NCI-H69 (cell line): ENCODE measurements around the gene CHST6.
"Not testable (repeated sequence)": the region's sequence is repeated elsewhere in the genome, so short reads cannot be mapped to it uniquely, and the experiment has no call there.

Experiments
- DNase-seq: peaks from one replicate; lab custom pipeline; 2025; lab: John Stamatoyannopoulos, UW

Gene CHST6

DNA sequence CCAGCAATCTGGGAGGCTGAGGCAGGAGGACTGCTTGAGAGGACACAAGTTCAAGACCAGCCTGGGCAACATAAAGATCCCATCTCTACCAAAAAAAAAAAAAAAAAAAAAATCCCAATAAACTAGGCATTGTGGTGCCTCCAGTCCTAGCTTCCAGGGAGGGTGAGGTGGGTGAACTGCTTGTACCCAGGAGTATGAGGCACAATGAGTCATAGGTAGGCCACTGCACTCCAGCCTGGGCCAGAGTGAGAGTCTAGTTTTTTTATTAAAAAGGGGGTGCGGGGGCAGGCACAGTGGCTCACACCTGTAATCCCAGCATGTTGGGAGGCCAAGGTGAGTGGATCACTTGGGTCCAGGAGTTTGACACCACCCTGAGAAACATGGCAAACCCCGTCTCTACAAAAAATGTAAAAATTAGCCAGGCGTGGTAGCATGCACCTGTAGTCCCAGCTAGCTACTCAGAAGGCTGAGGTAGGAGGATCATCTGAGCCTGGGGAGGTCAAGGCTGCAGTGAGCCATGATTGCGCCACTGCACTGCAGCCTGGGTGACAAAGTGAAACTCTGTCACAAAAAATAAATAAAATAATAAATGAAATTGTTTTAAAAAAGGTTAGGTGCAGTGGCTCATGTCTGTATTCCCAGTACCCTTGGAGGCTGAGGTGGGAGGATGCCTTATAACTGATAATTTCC lies 7.8 kb upstream of the CHST6 start:
- no peak for DNase-seq

- DNase-seq, result not testable (repeated sequence)
These were observed 6.6 kb upstream of the CHST6 start for GRCh38 chr16:75501820-75502219.

- DNase-seq, result no peak
These were observed 6.1 kb upstream of the CHST6 start for GRCh38 chr16:75501359-75501758.

DNA sequence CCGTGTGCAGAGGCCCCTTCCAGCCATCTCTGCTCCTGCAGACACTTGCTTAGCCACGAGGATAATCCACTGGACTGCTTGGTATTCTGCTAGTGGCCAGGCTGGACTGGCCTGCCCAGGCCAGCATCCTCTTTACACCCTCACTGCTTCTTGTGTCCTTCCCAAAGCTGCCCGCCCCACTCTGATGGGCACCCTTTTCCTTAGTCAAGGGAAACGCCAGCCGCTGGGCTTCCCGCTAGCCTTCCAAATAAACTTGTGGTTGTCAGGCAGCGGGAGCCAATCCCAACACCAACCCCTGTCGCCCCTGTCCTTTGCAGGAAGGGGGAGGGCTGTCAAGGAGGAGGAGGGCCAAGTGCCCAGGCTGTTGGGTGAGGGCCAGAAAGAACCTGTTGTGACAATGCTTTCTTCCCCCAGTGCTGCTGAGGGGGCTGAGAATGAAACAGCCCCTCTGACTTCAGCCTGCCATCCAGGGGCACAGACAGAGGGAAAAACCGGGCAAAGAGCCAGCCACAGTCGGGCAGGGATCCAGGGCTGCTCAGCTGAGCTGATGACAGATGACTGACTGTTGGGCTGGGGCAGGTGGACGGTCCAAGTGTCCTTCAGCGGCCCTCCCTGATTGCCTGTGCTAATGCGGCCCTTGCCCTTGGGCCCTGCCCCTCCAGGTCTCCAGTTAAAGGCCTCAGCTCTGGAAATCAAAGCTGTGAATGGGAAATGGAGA lies 3.5 kb upstream of the CHST6 start:
- not testable (repeated sequence) for DNase-seq

DNA sequence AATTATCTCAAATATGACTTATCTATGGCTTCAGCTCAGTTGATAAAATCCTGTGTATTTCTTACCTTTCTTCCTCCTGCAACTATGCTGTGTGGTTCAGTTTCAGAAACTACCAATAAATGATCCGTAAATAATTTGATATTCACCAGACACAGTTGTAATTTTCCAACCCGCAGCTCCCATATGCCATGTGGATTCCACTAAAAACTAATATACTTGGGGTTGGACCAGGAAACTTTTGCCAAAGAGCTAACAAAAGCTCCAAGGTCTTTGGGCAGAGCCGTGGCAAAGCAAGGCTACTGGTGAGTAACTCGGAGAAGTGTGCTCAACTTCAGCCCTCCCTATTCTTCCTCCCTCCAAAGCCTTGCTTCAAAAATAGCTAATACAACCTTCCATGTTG lies 2.3 kb upstream of the CHST6 start:
- DNase-seq, result peak; percentile 3

DNA sequence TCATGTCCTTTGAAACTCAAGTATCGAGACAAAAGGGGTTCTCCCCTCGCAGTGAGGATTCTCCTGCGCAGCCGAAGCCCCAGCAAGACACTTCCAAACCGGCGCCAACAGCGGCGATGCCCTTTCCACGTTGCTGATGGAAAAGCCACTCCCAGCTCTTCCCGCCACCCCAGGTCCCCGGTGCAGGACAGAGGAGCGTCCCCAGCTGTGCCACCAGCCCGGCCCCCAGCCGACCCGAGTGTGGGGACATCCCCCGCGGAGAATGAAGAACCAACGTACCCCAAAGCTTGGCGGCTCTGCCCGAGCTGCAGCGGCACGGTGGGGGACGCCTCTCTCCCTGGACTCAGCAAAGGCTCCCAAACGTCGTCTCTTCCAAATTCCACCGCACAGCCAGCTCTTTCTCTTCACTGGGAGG lies 573 bp downstream of the CHST6 start:
- peak; percentile 10 for DNase-seq

DNA sequence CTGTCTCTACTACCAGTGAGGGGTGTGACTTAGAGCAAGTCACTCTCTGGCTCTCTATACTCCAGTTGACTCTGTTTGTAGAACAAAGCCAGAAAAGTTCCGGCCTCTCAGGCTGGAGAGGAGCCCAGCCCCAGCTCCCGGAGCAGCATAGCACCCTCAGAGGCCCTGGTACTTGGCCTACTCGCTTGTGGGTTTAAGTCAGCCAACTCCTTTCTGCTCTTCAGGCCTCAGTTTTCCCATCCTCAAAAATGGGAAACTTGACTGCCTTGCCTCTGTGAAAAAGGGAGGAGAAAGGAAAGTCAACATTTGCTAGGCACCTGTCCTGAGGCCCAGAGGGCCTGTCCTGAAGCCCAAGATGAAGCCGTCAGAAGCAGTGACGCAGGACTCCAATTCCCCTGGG lies 1.1 kb downstream of the CHST6 start:
- DNase-seq, result no peak

DNA sequence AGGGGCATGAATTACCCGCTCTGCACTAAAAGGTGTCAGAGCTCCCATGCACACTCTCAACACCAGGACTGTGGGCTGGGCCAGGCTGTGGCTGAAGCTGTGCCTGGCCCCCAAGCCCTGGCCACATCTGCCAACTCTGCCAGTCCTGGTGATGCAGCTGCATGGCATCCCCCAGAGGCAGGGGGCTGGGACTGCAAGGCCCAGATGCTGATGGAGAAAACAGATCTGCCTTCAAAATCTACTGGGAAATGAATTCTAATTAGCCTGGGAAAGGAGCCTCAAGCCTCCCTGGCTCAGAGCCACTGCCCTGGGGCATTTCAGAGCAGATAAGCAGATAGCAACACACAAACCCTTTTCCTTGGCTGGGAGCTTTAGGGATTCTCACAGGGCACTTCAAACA lies 3.4 kb downstream of the CHST6 start:
- DNase-seq, result peak; percentile 75

GRCh38 chr16:75488322-75488721 lies 6.9 kb downstream of the CHST6 start:
- DNase-seq, result no peak

DNA sequence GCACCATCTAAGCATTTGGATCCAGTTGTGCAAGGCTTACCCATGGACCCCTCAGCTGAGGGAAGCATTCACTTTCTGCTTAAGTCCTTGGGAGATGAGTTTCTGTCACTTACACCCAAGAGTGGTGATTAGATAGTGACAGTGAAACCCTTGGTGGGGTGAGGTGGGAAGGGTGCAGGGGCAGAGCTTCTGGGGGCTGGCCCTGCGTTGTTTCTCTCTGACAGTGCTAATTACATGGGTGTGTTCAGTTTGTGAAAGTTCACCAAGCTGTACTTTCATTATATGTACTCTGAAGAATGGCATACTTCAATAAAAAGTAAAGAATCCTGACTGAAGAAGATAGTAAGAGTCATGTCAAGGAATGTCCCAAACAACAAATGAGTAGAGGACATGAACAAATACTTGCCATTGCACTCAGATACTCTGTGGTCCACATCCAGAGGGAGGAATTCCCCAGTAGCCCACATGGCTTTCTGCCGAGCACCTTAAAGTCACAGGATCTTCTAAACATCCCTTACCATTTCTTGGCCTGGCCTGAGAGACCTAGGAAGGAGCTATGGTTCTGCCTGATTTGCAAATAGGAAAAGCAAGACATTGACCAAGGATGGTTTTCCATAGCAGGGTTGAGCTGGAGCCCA lies 8.4 kb downstream of the CHST6 start:
- DNase-seq, result no peak

DNA sequence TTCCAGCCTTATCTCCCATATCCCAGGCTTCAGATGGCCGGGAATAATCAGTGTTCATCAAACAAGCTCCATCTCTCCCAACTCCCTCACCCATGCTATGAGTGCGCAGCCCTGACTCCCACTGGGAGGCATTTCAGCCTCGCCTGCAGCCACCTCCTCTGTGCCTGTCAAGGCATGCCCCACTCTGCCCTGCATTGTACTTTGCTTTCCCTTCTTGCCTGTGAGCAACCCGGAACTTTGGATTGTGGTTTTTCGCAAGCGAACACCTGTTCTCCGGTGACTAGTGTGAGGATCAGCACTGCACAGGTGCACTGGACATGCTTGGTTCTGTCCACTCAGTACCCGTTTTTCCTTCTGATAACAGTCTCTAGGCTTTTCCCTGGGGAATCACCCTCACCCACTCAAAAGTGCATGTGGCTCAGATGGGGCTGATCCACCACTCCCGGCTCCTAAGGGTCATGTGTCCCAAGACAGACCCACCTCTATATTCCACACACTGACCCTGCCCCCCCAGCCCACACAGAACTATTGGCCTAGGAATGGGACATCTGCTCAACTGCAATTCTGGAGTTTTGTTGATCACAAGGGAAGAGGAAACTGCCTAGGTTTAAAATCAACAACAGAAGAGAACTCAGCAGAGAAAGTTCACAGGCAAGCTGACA lies 9.1 kb downstream of the CHST6 start:
- DNase-seq, result peak; percentile 73

DNA sequence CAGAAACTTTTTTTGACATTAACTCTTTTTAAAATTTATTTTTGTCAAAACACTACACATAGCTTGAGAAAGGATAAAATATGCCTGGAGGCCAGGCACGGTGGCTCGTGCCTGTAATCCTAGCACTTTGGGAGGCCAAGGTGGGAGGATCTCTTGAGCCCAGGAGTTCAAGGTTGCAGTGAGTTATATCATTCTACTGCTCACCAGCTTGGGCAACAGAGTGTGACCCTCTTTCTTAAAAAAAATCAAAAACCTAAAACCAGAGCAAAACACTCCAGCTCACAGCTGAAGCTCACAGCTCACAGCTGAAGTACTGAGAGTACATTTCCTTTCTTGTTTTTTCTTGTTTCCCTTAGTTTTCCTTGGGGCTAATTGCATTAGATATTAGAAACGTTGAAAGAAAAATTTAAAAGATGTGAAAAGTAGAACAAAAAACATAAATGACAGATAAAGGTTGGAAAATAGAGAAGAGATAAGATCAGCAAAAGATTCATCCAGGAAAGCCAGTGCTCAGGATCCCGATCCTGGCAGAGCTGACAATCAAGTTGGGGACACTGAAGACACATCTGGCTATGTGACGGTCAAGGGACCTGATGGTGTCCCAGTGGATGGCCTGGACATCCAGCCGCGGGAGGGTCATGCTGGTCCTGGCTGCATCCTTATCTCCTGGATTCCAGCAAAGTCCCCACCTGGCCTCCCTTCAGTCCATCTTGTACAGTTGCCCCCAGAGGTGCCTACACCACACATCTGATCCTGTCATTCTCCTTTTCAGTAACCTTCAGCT lies 9.8 kb downstream of the CHST6 start:
- DNase-seq, result no peak

DNA sequence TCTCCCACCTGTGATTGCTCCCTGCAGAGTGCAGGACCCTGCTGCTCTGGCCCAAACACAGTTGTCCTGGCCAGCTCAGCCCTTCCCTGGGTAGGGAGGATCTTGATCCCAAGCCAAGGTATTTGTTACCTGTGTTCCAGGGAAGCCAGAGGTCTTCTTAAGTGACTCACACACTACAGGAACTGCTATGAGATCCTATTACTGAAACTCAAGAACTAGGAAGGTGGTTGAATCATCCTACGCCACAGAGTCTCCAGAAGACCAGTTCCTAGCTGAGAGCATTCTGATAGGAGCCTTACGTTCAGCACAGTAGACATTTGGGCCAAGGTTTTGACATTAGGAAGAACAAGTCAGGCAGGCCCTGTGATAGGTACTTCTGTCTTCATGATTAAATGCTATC lies 12.0 kb downstream of the CHST6 start:
- peak; percentile 7 for DNase-seq

DNA sequence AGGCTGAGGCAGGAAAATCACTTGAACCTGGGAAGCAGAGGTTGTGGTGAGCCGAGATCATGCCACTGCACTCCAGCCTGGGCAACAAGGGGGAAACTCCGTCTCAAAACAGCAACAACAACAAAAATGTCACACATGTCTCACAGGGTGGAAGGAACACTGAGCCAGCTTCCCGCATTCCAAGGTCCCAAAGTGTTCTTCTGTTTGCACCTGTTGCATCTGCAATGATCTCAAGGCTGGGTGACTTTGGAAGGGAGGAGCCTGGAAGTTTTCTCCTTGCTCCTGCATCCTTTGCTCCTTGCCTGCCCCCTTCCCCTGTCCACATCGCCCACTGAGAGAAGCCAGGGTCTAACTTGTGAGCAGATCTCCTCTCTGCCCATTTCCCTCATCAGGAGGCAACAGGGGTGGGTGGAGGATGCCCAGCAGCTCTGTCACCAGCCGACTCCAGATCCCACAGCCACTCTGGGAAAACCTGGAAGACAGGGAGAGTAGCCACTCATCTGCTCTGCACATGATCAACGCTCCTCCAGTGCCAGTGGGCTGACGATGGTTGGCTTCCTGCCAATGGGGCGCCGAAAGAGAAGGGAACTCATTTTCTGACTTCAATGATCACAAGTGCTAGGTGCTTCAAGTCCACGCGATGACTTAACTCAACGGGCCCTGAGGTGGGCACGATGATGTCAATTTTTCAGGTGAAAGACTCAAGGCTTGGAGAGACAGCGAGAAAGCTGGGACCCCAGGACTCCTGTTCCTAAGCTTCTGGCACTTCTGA lies 12.6 kb downstream of the CHST6 start:
- DNase-seq, result no peak

DNA sequence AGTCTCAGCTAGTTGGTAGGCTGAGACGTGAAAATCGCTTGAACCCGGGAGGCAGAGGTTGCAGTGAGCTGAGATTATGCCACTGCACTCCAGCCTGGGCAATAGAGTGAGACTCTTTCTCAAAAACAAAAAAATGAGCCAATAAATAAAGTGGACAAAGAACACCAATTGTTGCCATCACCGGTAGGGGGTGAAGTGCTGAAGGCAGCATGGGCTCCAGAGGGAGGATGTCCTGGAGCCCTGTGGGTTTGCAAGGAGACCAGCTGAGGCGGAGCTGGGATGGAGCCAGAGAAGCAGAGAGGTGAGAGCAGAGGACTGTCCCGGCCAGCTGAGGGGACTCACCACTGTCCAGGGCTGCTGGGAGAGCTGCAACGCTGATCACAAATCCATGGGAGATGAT lies 13.8 kb downstream of the CHST6 start:
- DNase-seq, result peak; percentile 2

GRCh38 chr16:75479421-75479990 lies 15.7 kb downstream of the CHST6 start:
- DNase-seq, result no peak

- DNase-seq, result no peak
These were observed 16.5 kb downstream of the CHST6 start for GRCh38 chr16:75478480-75479345.

DNA sequence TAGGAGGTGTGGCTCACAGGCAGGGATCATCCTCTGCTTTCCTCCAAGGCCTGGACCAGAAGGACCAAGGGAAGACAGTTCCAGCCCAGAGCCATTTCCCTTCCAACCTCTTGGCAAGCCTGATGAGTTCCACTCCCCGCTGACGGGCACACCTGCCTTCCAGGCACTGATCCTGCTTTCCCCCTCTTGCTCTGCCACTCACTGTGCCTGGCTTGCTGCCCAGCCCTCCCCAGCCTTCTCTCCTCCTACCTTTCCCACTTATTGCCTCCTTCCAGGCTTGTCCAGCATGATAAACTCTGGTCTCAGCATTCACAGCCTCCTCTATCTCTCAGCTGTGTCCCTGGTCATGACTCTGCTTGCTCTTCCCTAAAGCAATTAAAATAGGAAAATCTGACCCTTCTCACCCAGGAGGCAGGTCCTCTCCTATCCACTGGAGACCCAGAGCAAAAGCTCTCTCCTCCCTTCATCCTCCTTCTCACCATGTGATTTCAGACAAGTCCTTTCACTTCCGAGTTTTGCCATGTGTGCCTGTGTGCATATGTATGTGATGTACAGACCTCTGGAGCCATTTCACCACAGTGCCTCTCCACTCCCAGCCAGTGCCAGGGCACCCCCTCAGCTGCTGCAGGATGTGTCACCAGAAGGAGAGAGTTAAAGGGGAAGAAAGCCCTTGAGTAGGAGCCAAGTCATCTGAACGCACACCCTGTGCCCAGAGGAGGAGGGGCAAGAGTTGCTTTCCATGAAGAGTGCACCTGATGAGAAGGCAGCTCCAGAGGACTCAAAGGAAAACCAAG lies 17.4 kb downstream of the CHST6 start:
- DNase-seq, result peak; percentile 74

- no peak for DNase-seq
These were observed 18.4 kb downstream of the CHST6 start for GRCh38 chr16:75476817-75477216.
